ENCODE measurements around the gene PPM1L.
A peak's percentile ranks its signal among the peaks of the same experiment; 100 is the strongest.

PPM1L gene

DNA sequence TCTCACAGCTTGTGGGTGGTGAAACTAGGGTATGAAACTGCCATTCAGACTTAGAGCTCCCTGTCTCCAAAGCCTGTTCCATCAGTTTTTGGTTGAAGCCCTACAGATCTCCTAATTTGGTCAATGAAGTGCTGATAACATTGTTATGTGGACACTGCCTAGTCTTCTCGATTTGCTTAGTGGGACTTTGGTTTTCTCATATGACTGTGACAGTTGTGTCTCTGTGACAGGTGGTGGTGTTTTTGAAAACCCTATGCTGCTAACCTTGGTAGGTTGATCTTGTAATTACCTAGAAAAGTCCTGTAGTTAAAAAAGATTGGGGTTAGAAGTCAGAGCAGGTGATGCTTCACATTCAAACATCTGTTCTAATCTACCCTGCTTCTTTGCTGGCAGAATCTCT is 9.2 kb downstream of the PPM1L start:
- no peak for DNase-seq

DNA sequence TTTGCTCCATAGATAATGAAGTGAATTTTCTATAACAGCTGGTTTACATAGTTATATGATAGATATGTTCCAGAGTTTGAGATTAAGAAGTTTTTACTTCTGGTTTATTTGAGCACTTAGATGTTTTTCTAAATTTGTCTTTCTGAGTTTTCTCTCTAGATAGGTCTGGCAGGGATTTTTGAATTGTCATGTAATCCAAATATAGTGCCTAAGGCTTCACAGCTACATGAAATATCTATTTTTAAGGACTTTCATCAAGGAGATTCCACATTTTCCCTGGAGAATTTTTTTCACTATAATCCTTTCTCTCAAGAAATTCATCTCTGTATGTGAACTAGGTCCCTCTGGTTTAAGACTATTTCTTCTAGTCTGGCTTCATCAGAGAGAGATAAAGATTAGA is 12.0 kb downstream of the PPM1L start:
- DNase-seq: no peak

DNA sequence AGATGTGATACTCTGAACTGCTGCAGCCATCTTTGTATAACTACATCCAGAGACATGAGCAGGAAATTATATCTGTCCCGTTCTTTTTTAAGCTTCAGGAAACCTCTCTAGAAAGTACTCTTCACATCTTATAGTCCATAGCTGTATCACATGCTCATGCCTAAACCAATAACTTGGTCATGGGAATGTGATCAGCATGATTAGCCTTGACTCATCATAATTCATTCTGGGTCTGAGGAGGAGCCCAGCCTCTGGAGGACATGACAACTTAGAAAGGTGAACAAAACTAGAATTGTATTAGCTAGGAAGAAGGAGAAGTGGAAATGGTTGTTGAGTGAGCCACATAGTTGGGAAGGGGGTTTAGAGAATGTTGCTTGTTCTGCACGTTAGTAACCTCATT is 12.9 kb downstream of the PPM1L start:
- no peak for DNase-seq

DNA sequence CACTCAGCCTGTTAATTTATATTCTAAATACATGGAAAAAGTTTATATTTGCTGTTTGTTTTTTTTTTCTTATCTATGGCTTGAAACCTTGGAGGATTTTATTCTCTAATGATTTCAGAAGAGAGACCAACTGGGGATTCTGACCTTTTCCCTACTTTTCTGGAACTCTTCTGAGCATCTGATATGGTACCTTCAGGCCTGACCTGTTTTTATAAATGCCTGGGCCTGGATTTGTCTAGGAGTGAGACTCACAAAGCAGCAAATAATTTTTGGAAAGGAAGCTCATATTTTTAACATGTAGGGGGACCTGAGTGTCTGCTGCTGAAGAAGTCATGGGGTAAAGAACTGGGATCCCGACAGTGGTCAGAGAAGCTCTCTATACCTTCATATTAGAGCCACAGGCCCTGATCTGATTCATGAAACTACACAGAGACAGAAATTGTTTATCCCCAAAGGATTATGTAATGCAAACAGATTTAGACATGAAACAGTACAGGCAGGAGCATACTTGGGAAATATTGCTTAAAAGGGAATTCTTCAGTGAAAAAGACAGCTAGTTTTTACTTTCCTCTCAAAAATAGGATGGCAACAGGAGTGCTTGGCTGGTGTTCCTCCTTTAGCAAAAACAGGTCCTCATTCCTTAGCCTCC is 15.9 kb downstream of the PPM1L start:
- DNase-seq: no peak

DNA sequence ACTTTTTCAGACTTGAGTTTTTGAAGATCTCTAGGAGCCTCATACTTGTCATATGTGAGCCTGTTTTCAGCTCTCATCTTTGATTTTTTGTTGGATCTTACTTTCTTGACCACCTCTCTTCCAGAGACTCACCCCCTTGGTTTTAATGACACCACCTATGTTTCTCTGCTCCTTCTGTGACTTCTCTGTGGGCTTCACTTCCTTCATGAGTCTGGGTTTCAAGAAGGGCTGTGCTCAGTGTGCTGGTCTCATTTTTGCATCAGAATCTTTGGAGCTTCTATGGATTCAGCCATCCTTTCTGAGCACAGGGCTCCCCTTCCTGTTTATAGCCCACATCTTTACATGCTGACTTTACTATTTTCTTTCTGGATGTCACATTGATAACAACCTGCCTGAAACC is 17.7 kb downstream of the PPM1L start:
- no peak for DNase-seq

DNA sequence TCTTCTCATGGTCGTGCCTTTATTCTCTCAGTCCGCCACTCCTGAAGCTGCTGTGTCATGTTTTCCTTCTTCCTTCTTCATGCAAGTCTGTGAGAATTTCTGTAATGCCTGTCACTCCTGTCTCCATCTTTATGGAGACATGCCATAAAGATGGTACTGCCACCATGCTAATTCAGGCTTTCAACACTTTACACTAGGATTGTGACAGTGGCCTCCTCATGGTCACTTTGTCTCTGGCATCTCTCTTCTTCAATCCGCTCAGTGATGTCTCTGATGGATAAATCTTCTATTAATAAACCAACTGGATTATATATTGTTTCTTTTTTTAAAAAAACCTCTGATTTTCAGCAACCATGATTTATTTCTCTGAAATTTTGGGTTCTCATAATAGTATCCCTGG is 18.1 kb downstream of the PPM1L start:
- DNase-seq: no peak

DNA sequence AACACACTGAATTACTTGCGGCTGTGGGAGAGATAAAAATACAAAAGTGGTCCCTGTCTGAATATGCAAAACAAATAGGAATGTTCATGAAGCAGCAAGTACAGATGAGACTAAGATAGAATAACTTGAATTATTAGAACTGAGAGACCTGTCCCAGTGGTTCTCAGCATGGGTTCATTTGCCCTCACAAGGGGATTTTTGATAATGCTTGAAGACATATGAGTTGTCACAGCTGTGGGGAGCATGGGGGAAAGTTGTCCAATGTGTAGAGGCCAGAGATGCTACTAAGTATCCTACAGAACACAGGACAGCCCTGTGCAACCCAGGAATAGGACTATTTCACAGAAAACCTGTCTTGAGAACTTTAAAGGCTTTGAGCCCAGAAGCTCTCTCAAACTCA is 22.4 kb downstream of the PPM1L start:
- DNase-seq: no peak

DNA sequence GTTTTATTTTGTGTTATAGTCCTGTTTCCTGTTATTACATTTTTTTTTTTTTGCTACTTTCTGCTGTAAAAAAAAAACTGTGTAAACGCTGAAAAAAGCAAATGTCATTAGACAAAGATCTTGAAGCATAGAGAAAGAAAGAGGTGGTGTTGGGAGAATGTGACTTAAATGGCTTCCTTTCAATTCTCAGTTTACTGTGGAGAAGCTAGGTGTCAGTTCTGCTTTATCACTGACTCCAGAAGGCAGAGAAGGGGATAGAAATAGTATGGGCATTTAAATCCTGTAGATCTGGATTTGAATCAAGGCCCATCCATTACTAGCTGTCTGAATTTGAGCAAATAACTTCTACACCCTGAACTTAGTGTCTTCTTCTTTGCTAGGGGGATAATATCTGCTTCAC is 23.0 kb downstream of the PPM1L start:
- no peak for DNase-seq

DNA sequence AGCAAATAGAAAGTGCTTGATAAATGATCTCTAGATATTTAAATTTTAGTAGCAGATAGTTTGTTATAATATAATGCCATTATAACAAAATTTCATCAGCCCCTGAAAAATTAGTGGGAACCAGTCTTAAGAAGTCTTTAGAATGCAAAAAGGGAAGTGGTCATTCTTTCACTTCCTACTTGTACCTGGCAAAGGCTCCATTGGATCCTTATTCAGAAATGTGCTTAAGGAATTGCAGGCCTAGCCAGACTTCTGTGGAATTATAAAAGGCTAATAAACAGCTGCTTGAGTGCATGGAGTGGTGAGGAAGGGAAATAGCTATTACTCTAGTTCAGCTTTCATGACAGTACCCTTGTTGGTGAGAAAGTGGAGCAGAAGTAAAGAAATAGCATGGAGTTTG is 24.2 kb downstream of the PPM1L start:
- DNase-seq: no peak

DNA sequence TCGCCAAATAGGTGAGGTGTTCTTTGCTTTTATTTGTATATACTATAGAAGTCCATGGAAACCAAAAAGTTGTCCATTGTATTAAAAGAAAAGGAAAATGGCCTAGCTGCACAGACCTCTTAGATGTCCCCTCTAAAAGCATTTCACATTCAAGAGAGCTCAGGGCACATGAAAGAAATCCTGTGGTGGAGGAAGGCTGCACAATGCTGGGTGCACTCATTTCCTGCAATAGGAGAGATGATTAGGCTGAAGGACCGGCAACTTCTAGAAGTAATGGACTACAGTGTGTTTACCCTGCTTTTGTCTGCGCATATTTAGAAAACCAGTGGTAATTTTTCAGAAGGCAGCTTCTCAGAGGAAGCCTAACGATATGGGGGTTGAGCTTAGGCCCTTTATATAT is 25.4 kb downstream of the PPM1L start:
- no peak for DNase-seq

DNA sequence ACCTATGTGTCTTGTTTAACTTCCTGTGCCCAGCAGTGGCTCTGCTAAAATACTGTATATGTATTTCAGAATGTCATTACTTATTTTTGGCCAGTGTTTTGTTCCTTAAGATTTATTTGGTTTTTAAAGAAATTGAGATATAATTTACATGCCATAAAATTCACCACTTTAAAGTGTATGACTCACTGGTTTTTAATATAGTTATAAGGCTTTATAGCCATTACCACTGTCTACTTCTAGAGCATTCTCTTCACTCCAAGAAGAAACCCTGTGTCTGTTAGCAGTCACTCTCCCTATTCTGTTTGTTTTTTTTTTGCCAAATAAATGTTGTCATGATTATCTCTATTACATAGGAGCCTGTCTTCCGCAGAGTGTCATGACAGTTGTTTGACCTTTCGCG is 25.8 kb downstream of the PPM1L start:
- DNase-seq: no peak

DNA sequence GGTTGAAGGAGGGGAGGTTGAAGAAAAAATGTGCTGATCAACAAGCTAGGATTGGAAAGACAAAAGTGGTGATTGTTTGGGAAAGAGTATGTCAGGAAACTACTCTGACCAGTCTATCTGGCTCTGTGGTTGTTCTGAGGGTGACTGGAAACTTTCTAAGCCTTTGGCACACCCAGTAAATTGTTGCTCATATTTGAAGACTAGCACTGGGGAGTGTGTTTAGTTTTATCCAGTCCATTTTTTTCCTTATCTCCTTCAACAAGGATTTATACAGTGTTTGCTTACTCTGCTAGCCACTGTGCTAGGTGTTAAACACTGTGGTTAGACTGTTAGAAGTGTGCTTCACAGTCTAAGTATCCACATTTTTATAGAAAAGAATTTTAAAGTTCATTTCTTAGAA is 28.8 kb downstream of the PPM1L start:
- DNase-seq: no peak

DNA sequence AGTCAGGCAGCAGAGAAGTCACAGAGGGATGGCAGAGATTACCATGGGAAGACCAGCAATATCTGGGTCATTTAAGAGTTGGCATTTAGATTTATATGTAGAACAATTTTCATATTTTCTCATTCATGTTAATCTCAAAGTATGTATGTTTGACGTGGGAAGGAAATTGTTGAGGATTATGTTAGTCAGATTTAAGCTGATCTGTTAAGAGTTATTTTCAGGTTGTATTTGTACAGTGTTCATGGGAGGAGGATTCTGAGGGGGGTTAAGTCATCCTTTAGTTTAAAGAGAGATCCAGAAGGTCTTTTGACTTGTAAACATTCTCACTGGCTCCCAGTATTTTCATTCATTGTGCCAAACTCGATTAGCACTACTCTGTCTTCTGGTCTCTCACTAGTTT is 34.7 kb downstream of the PPM1L start:
- no peak for DNase-seq

DNA sequence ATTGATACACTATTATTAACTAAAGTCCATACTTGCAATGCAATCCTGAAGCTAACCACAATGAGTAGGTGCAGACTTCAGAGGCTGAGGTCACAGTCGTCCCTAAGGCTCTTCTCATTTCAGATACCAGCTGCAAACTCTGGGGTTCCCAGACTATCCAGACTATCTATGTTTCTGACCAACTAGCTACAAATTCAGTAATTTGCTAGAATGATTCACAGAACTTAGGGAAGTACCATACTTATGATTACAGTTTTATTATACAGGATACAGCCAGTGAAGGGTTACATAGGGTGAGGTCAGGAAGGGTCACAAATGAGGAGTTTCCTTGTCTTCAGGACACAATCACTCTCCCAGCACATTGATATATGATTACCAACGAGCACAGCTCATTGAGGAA is 36.5 kb downstream of the PPM1L start:
- no peak for DNase-seq

DNA sequence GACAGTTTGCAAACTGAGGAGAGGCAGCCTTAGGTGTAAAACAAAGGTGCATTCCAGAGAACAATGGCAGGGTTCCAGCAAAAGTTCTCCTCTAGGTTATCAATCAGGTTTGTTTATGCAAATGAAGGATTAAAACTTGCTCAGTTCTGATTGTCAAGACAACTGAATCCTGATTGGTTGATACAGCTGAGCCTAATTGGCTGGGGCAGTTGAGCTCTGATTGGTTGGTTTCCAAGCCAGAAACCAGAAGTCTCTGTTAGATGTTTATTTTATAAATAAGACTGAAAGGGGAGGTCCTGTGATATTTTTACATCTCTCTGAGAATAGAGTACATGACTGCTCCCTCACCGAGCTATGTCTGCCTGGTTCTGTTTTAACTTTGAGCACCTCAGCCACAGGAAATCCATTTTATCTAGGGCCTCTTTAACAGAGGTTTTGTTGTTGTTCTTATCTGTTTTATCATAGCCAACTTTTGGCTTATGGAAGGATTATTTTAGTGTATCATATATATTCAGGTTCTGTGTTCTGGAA is 37.8 kb downstream of the PPM1L start:
- no peak for DNase-seq

DNA sequence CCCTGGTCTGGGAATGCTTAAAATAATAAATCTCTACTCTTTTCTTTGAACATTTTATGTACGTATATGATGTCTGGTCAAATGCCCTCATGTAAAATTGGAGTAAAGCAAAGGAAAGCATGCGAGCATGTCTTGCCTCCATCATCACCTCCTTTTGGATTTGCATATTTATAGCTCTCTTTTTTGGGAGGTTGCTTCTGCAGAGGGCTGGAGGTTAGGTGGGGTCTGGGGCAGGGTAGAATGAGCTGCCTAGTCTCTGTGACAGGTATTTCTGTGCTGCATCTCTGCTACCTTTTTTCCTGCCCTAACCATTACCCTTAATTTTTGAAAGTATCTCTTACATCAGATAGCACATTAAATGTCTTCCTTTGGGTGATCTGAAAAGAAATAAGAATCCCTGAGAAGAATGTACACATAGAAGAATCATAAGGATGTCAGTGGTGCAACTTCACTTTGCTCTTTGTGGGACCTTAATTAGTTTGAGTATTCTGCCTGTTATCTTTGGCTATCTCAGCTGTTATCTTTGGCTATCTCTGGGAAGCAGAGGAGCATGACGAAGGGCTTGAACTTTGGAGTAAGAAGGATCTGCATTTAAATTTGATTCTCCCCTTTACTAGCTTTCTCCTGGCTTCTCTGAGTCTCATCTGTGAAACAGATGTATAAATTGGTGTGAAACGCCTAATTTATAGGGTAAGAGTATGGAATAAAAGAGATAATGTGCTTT is 40.2 kb downstream of the PPM1L start:
- DNase-seq: no peak

DNA sequence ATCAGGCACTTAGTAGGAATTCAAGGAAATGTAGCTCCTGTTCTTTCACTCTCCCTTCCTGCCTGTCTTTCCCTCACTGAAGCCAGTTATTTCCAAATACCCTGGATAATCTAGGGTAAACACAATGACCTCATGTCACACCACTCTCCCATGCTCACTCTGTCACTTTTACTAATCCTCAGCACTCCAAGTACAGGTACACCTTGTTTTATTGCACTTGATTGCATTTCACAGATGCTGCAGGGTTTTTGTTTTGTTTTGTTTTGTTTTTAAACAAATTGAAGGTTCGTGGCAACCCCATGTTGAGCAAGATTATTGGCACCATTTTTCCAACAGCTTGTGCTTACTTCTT is 40.8 kb downstream of the PPM1L start:
- no peak for DNase-seq

DNA sequence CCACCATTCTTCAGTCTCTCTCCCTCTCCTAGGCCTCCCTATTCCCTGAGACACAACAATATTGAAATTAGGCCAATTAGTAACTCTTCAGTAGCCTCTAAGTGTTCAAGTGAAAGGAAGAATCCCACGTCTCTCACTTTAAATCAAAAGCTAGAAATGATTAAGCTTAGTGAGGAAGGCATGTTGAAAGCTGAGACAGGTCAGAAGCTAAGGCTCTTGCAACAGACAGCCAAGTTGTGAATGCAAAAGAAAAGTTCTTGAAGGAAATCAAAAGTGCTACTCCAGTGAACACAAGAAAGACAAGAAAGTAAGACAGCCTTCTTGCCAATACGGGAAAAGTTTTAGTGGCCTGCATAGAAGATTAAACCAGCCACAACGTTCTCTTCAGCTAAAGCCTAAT is 41.3 kb downstream of the PPM1L start:
- DNase-seq: no peak

DNA sequence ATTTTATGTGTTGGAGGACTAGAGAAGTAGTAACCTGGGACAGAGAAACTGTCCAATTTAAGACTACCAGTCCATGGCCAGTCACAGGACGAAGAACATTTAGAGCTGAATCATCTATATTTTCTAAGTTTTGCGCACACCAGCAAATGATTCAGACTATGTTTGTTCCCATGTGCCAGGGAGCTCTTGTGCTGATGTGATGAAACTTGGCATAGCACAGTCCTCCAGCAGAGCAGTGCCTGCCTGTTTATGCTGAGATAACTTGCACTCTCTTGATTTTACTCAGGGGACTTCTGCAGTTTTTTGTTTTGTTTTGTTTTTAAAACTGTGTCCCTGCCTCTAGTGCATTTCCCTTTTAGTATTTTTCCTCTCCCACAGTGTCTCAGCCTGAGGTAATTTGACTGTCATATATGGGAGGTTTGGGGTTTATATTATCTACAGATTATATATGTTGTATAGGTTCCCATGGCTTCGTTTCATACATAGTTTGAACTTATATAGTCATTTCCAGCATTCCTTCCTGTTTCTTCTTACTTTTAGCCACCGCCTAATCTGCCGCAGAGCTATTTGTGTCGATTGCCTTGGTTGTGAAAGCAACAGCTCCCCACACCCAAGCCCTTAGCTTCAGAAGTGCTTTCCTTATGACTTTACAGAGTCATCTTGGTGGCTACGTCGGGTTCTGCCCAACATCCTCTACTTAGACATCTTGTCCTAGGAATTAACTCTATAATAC is 45.5 kb downstream of the PPM1L start:
- peak; percentile 60 for DNase-seq

DNA sequence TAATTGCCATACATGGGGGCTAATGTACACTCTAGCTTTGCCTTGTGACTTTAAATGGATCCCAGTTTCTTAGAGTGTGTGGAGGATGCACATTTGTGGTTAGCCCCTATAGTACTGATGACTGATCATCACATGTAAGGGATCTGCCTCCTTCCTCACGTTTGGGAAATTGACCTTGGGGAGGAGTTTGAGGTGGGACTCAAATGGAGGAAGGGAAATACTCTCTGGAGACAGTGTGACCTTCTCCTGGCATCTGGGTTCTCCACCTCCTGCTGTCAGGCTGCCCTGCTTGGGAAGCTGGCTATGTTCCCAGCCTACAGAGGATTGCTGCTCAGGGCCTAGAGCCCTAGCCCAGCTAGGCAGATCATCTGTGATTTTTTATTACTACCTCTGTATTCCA is 48.7 kb downstream of the PPM1L start:
- no peak for DNase-seq

DNA sequence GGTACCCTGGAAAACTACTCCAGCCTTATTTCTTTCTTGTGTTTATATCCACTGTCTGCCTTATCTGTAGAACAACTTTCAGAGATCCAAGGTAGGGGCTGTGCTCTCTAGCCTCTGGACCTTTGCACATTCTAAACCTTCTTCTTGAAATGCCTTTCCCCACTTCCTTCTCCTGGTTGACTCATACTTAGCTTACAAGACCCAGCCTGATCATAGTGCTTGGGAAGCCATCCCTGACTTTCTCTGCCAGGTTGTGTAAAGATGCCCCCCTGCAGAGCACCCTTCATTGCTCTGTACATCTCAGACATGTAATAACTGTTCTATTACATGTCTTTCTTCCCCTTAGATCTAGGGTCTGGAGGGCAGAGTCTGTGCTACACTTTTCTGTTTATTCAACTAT is 50.1 kb downstream of the PPM1L start:
- no peak for DNase-seq

DNA sequence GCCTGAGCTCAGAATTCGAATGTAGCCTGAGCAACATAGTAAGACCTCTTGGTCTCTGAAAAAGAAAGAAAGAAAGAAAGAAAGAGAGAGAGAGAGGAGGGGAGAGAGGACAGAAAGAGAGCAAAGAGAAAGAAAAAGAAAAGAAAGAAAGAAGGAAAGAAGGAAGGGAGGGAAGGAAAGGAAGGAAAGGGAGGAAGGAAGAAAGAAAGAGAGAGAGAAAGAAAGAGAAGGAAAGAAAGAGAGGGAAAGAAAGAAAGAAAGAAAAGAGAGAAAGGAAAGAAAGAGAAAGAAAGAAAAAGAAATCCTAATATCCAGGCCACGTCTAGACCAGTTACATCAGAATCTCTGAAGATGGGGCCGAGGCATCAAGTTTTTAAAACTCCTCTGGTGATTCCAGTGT is 50.7 kb downstream of the PPM1L start:
- no peak for DNase-seq

DNA sequence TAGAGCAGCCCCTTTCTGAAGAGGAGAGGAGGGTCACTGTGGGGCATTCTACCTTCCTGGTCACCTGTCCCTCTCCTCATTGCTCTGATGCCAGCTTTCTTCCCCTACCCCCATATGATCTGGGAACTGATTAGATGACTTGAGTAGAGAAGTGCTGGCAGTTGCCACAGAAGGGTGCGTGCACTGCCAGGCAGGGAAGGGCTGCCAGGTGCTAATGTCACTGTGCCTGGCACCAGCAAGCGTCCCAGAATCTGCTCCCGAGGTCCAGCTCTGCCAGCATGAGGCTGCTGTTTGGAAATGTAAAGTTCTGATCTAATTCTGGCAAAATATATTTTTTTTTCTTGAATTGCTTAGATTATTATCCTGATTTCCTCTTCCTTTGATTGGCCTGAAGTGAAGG is 52.8 kb downstream of the PPM1L start:
- DNase-seq: no peak

DNA sequence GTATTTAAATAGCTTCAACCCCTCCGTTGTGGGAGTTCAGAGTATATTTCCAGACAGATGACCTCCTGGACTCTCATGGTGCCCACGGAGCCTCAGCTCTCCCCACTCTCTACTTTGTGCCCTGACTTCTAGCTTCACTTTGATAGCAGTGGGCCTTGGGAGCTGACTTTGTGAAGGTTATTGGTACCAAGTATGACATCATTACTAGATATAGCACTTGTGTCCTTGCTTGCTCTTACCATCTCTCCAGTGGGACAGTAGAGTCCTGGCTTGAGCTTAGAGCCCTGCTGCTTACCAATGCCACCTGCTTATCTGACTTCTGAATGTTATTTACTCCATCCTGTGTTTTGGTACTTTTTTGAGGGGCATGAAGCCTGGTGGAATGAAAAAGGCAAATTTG is 53.4 kb downstream of the PPM1L start:
- no peak for DNase-seq

Data from stimulated activated CD4-positive, alpha-beta T cell treated with anti-CD3 and anti-CD28 coated beads, Interleukin-1b, Interleukin-23, amount 100 ng/mL, for 48 hours (primary cell).